ENCODE measurements around the gene NEK6.

The NEK6 gene
- total RNA-seq, result 6.9 reads per million, percentile 25 among the genes with 10 or more reads in this experiment

- no peak for DNase-seq
These were observed at the start of gene NEK6 for GRCh38 chr9:124257844-124258606. TSS of gene NEK6 (plus strand) at chr9:124257949. CDS start at chr9:124301965, 44,016 bp downstream.

GRCh38 chr9:124208571-124208970 lies 49.2 kb upstream of the NEK6 start:
- no peak for DNase-seq

GRCh38 chr9:124209279-124209678 lies 48.5 kb upstream of the NEK6 start:
- no peak for DNase-seq

- DNase-seq, result no peak
These were observed 48.0 kb upstream of the NEK6 start for GRCh38 chr9:124209774-124210173.

GRCh38 chr9:124210697-124211096 lies 47.1 kb upstream of the NEK6 start:
- no peak for DNase-seq

GRCh38 chr9:124212381-124213050 lies 45.2 kb upstream of the NEK6 start:
- no peak for DNase-seq

GRCh38 chr9:124213396-124213795 lies 44.4 kb upstream of the NEK6 start:
- DNase-seq, result no peak

- no peak for DNase-seq
These were observed 43.6 kb upstream of the NEK6 start for GRCh38 chr9:124214116-124214515.

GRCh38 chr9:124214596-124215367 lies 43.0 kb upstream of the NEK6 start:
- no peak for DNase-seq

GRCh38 chr9:124215368-124215910 lies 42.3 kb upstream of the NEK6 start:
- DNase-seq, result no peak

- DNase-seq, result no peak
These were observed 41.8 kb upstream of the NEK6 start for GRCh38 chr9:124215956-124216355.

GRCh38 chr9:124216474-124217176 lies 41.1 kb upstream of the NEK6 start:
- DNase-seq, result no peak

GRCh38 chr9:124217836-124218437 lies 39.8 kb upstream of the NEK6 start:
- no peak for DNase-seq

- no peak for DNase-seq
These were observed 39.2 kb upstream of the NEK6 start for GRCh38 chr9:124218438-124218982.

GRCh38 chr9:124218987-124219461 lies 38.7 kb upstream of the NEK6 start:
- no peak for DNase-seq

- DNase-seq, result no peak
These were observed 36.8 kb upstream of the NEK6 start for GRCh38 chr9:124220946-124221451.

- DNase-seq, result no peak
These were observed 36.1 kb upstream of the NEK6 start for GRCh38 chr9:124221676-124222075.

GRCh38 chr9:124222109-124222508 lies 35.6 kb upstream of the NEK6 start:
- no peak for DNase-seq

- no peak for DNase-seq
These were observed 34.6 kb upstream of the NEK6 start for GRCh38 chr9:124222918-124223720.

- no peak for DNase-seq
These were observed 31.8 kb upstream of the NEK6 start for GRCh38 chr9:124225945-124226344.

- no peak for DNase-seq
These were observed 29.2 kb upstream of the NEK6 start for GRCh38 chr9:124228516-124228915.
